H1 (cell line): ENCODE results near the gene PTK6. TPM values are rescaled to one million over a fixed set of nuclear protein-coding genes. Genes with fewer than 3 reads are reported as not detected.

Experiments
- ASH2L ChIP-seq: fragments of 200-600, 300-600 bp; sonication (generic); IDR thresholded peaks from one replicate; pipeline ENCODE4 v1.7.1; 2017; ENCODE audit warnings: low read length
- CBX5 ChIP-seq: fragments of 300-800, 300-1000 bp; sonication (generic); IDR thresholded peaks from 2 replicates; pipeline ENCODE4 v1.7.1; 2016; ENCODE audit warnings: antibody characterized with exemption, low read length, low read depth
- CHD1 ChIP-seq: IDR thresholded peaks from 2 replicates; pipeline ENCODE4 v1.6.1; 2012; ENCODE audit warnings: low read depth, low read length, improper control_type of control experiment
- GABPA ChIP-seq: IDR thresholded peaks from 2 replicates; pipeline ENCODE4 v1.6.1; 2011; ENCODE audit warnings: mild to moderate bottlenecking, low read length, moderate library complexity, borderline replicate concordance; ENCODE audit not compliant: insufficient read depth
- SP2 ChIP-seq: IDR thresholded peaks from 2 replicates; pipeline ENCODE4 v1.6.1; 2012; ENCODE audit warnings: mild to moderate bottlenecking, low read length, inconsistent platforms
- TAF7 ChIP-seq: optimal IDR thresholded peaks from 2 replicates; pipeline ENCODE3; 2011; ENCODE audit warnings: low read depth, mild to moderate bottlenecking, inconsistent platforms, low read length, moderate library complexity, borderline replicate concordance
- YY1 ChIP-seq: IDR thresholded peaks from 2 replicates; pipeline ENCODE4 v1.6.1; 2011; ENCODE audit warnings: low read depth, mild to moderate bottlenecking, low read length
- polyA plus RNA-seq, 7 experiments: library from polyadenylated mRNA; depleted of rRNA in 3 of 7; stranded (reverse) in 5 of 7; unstranded in 2 of 7; fragments of >200 nt in 5 of 7; fragments of 200-250 nt in 2 of 7; gene quantifications; 1 replicate in 5 of 7; 2 replicates in 1 of 7; 4 replicates in 1 of 7; pipeline versions ENCODE4 v1.2.1 to v1.2.3, GENCODE V29; 2011 to 2013; ENCODE audit warnings: missing spikeins in 2 of 7, mixed read lengths in 2 of 7
- total RNA-seq: library from RNA; stranded (reverse); fragmentation: NEBNext Ultra II Directional; extraction: Animal tissue kit (Norgen Biotek cat#: 25700); gene quantifications from 2 replicates; pipeline ENCODE4 v1.2.1, GENCODE V29; 2021
- TF ChIP-seq, protein P1 (sequence below): IDR thresholded peaks from 2 replicates; pipeline ENCODE4 v1.6.1; 2011; ENCODE audit warnings: low read length, improper control_type of control experiment

PTK6 gene
- total and polyA plus RNA-seq, 2 of the 8 experiments (the other 6 are each of a cell fraction or from before 2014, with no cell fraction given): 0.12 to 0.19 TPM

DNA sequence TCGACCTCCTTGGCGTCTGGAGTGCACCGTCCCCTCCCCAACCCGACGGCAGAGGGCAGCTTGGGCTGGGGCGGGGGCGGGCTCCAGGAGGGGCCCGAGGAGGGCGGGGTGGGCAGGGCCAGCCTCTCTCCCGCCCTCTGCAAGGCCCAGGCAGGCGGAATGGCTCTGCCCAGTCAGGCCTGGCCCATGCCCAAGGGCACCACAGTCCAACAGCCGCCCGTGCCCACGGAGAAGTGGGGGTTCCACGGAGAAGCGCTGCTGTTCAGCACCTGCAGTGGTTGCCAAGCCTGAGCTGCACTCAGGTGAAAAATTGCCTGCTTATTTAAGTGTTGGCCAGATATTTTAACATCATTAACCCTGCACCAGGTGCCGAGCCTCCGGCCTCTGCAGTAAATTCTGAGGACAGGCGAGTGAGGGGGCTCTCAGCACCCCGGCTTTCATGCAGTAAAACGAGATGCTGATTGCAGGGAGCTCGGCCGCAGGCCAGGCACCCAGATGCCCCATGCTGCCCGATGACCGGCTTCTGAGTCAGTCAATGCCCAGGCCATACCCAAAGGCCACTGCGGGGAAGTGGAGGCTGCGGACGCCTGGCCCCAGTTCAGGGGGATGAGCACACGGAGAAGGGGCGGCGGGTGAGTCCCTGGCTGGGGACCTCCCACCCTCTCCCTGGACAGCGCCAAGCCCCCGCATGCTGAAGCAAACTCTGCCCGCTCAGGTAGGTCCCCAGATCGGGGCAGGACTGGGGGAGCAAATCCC lies 10.7 kb upstream of the PTK6 start, which contains the start of gene SRMS (continued):
- no peak for TF ChIP-seq ASH2L
- TF ChIP-seq SP2: no peak
- TF ChIP-seq GABPA: no peak
- no peak for TF ChIP-seq YY1
- no peak for TF ChIP-seq CHD1
- no peak for TF ChIP-seq CBX5
- TF ChIP-seq, protein P1, sequence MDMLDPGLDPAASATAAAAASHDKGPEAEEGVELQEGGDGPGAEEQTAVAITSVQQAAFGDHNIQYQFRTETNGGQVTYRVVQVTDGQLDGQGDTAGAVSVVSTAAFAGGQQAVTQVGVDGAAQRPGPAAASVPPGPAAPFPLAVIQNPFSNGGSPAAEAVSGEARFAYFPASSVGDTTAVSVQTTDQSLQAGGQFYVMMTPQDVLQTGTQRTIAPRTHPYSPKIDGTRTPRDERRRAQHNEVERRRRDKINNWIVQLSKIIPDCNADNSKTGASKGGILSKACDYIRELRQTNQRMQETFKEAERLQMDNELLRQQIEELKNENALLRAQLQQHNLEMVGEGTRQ: no peak
- no peak for TF ChIP-seq TAF7
